Osteoblast (primary cell): ENCODE measurements around the gene LIN7B. TPM values are rescaled to one million over a fixed set of nuclear protein-coding genes. Genes with fewer than 3 reads are reported as not detected.

Experiments
- DNase-seq: peaks from one replicate; pipeline ENCODE4 v3.0.0; 2011; ENCODE audit warnings: low spot score, mixed read lengths; ENCODE audit not compliant: insufficient read length; ENCODE audit errors: missing footprints
- H2AFZ ChIP-seq: 2 replicates; pipeline ENCODE4 v1.6.0; 2011; ENCODE audit warnings: mild to moderate bottlenecking, low read length
- H3K27ac ChIP-seq: 2 replicates; pipeline ENCODE4 v1.5.1; 2011; ENCODE audit warnings: mild to moderate bottlenecking, low read depth, low read length, moderate library complexity
- H3K27me3 ChIP-seq: 2 replicates; pipeline ENCODE4 v1.6.0; 2012; ENCODE audit warnings: mild to moderate bottlenecking, control low read depth, inconsistent platforms, low read length, moderate library complexity; ENCODE audit not compliant: insufficient read depth
- H3K36me3 ChIP-seq: 2 replicates; pipeline ENCODE4 v1.5.1; 2011; ENCODE audit warnings: mild to moderate bottlenecking, low read length, control low read depth, moderate library complexity; ENCODE audit not compliant: insufficient read depth
- H3K4me1 ChIP-seq: 2 replicates; pipeline ENCODE4 v1.5.1; 2011; ENCODE audit warnings: mild to moderate bottlenecking, low read length, control low read depth, moderate library complexity; ENCODE audit not compliant: insufficient read depth
- H3K4me2 ChIP-seq: 2 replicates; pipeline ENCODE4 v1.6.0; 2011; ENCODE audit warnings: mild to moderate bottlenecking, low read length; ENCODE audit not compliant: insufficient read depth
- H3K4me3 ChIP-seq: fragments of 200-600 bp; sonication (generic); 3 replicates; pipeline ENCODE4 v1.5.1; 2012; ENCODE audit warnings: mild to moderate bottlenecking, low read length, inconsistent platforms; ENCODE audit not compliant: insufficient read depth
- H3K79me2 ChIP-seq: 2 replicates; pipeline ENCODE4 v1.6.0; 2012; ENCODE audit warnings: mild to moderate bottlenecking, low read length, control low read depth, inconsistent platforms; ENCODE audit not compliant: insufficient read depth
- H3K9me3 ChIP-seq: 2 replicates; pipeline ENCODE4 v1.5.1; 2011; ENCODE audit warnings: low read depth, low read length, control low read depth
- H4K20me1 ChIP-seq: 2 replicates; pipeline ENCODE4 v1.6.0; 2012; ENCODE audit warnings: mild to moderate bottlenecking, low read length, control low read depth; ENCODE audit not compliant: insufficient read depth
- small RNA-seq: library from RNA; depleted of rRNA; stranded (forward); fragments of <200 nt; gene quantifications from one replicate; pipeline ENCODE3, GENCODE V24; 2012
- total RNA-seq: library from RNA; depleted of rRNA; stranded (reverse); fragments of >200 nt; gene quantifications from 2 replicates; pipeline ENCODE4 v1.2.3, GENCODE V29; 2012
- TF ChIP-seq, protein P1 (sequence below): IDR thresholded peaks from 2 replicates; pipeline ENCODE4 v1.5.1; 2011; ENCODE audit warnings: mild to moderate bottlenecking, low read depth, low read length, moderate library complexity; ENCODE audit errors: extremely low read depth

The LIN7B gene
- total RNA-seq, 1 donor, result 6.2 TPM

DNA sequence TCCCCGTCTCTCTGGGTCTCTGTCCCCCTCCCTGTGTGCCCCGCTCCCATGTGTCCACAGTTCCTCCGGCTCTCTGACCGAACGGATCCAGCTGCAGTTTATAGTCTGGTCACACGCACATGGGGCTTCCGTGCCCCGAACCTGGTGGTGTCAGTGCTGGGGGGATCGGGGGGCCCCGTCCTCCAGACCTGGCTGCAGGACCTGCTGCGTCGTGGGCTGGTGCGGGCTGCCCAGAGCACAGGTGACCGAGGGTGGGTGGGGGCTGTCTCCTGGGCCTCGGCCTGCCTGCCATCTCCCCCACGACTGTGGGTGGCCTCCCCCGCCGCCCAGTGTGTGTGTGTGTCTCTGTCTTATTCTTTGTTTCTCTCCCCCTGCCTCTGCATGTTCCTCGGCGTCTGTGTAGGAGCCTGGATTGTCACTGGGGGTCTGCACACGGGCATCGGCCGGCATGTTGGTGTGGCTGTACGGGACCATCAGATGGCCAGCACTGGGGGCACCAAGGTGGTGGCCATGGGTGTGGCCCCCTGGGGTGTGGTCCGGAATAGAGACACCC is 53.8 kb downstream of the LIN7B start:
- Histone ChIP-seq H3K79me2 (peaks cover 7% of the 10 kb centered on the region), H2AFZ (no peak overlapping the region), H3K4me1 (no peaks in the 10 kb centered on the region), H3K9me3 (no peaks in the 10 kb centered on the region), H3K4me3 (no peak overlapping the region), H3K36me3 (peaks cover 35% of the 10 kb centered on the region), H3K27me3 (no peaks in the 10 kb centered on the region), H3K27ac (no peak overlapping the region), H3K4me2 (no peak overlapping the region), H4K20me1 (peaks cover 8% of the 10 kb centered on the region)
- peak; percentile 26 for DNase-seq
- TF ChIP-seq, protein P1, sequence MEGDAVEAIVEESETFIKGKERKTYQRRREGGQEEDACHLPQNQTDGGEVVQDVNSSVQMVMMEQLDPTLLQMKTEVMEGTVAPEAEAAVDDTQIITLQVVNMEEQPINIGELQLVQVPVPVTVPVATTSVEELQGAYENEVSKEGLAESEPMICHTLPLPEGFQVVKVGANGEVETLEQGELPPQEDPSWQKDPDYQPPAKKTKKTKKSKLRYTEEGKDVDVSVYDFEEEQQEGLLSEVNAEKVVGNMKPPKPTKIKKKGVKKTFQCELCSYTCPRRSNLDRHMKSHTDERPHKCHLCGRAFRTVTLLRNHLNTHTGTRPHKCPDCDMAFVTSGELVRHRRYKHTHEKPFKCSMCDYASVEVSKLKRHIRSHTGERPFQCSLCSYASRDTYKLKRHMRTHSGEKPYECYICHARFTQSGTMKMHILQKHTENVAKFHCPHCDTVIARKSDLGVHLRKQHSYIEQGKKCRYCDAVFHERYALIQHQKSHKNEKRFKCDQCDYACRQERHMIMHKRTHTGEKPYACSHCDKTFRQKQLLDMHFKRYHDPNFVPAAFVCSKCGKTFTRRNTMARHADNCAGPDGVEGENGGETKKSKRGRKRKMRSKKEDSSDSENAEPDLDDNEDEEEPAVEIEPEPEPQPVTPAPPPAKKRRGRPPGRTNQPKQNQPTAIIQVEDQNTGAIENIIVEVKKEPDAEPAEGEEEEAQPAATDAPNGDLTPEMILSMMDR, result no peak

Small RNA genes within 50 kb of the gene (small RNA-seq; reads per million reads assigned to genes)
- not detected for gene RN7SL708P

Other genes with a start within 250 kb of the LIN7B start
- 21.4 and 28.6 TPM in 2 replicates for gene PLEKHA4, start 245.8 kb upstream of the LIN7B start, total RNA-seq
- 70.4 and 84.0 TPM in 2 replicates for gene PPP1R15A, start 241.9 kb upstream of the LIN7B start, total RNA-seq
- gene TULP2, start 215.6 kb upstream of the LIN7B start, total RNA-seq, result not detected in 2 replicates
- gene NUCB1, start 214.1 kb upstream of the LIN7B start, total RNA-seq, result 242 and 300 TPM in 2 replicates
- gene DHDH, start 180.7 kb upstream of the LIN7B start, total RNA-seq, result 0.29 and 0.36 TPM in 2 replicates
- 78.4 and 78.9 TPM in 2 replicates for gene BAX, start 159.5 kb upstream of the LIN7B start, total RNA-seq
- gene FTL, start 149.1 kb upstream of the LIN7B start, total RNA-seq, result 3,966 and 4,197 TPM in 2 replicates
- 25.6 and 44.5 TPM in 2 replicates for gene GYS1, start 121.1 kb upstream of the LIN7B start, total RNA-seq
- gene RUVBL2, start 120.5 kb upstream of the LIN7B start, total RNA-seq, result 113 and 122 TPM in 2 replicates
- not detected in 2 replicates for gene LHB, start 97.3 kb upstream of the LIN7B start, total RNA-seq
- gene CGB3, start 90.0 kb upstream of the LIN7B start, total RNA-seq, result not detected in 2 replicates
- gene CGB2, start 82.5 kb upstream of the LIN7B start, total RNA-seq, result not detected in 2 replicates
- gene CGB1, start 77.5 kb upstream of the LIN7B start, total RNA-seq, result 0.29 TPM in 1 of 2 replicates, not detected in the other
- not detected in 2 replicates for gene CGB5, start 70.5 kb upstream of the LIN7B start, total RNA-seq
- 0.29 TPM in 1 of 2 replicates, not detected in the other for gene CGB8, start 65.3 kb upstream of the LIN7B start, total RNA-seq
- gene CGB7, start 56.6 kb upstream of the LIN7B start, total RNA-seq, result under 0.01 and 0.29 TPM in 2 replicates
- gene NTF4, start 49.6 kb upstream of the LIN7B start, total RNA-seq, result not detected in 2 replicates
- gene KCNA7, start 41.7 kb upstream of the LIN7B start, total RNA-seq, result not detected in 2 replicates
- gene SNRNP70, start 28.9 kb upstream of the LIN7B start, total RNA-seq, result 105 and 111 TPM in 2 replicates
- 0.36 TPM in 1 of 2 replicates, not detected in the other for gene C19orf73, start 4.8 kb downstream of the LIN7B start, total RNA-seq
- gene PPFIA3, start 5.2 kb downstream of the LIN7B start, total RNA-seq, result 1.1 and 1.2 TPM in 2 replicates
- not detected in 2 replicates for gene HRC, start 41.0 kb downstream of the LIN7B start, total RNA-seq
- 15.9 and 20.6 TPM in 2 replicates for gene TRPM4, start 43.4 kb downstream of the LIN7B start, total RNA-seq
- 0.72 and 1.2 TPM in 2 replicates for gene SLC6A16, start 210.8 kb downstream of the LIN7B start, total RNA-seq
- 0.36 TPM in 1 of 2 replicates, not detected in the other for gene CD37, start 221.0 kb downstream of the LIN7B start, total RNA-seq
- gene TEAD2, start 248.0 kb downstream of the LIN7B start, total RNA-seq, result 40.1 and 41.3 TPM in 2 replicates
- 0.36 TPM in 1 of 2 replicates, not detected in the other for gene DKKL1, start 249.5 kb downstream of the LIN7B start, total RNA-seq